HG03558 (cell line): Measurements from ENCODE around the gene SLC22A23.
"Not testable (repeated sequence)": the region's sequence is repeated elsewhere in the genome, so short reads cannot be mapped to it uniquely, and the experiment has no call there.

ENCODE experiments used
- ATAC-seq: cut with Tn5 transposase; IDR thresholded peaks from one replicate; pipeline ENCODE4 v1.9.1; 2021; ENCODE audit warnings: moderate number of reproducible peaks; ENCODE audit not compliant: unreplicated experiment; ENCODE audit errors: extremely low read depth

The SLC22A23 gene

DNA sequence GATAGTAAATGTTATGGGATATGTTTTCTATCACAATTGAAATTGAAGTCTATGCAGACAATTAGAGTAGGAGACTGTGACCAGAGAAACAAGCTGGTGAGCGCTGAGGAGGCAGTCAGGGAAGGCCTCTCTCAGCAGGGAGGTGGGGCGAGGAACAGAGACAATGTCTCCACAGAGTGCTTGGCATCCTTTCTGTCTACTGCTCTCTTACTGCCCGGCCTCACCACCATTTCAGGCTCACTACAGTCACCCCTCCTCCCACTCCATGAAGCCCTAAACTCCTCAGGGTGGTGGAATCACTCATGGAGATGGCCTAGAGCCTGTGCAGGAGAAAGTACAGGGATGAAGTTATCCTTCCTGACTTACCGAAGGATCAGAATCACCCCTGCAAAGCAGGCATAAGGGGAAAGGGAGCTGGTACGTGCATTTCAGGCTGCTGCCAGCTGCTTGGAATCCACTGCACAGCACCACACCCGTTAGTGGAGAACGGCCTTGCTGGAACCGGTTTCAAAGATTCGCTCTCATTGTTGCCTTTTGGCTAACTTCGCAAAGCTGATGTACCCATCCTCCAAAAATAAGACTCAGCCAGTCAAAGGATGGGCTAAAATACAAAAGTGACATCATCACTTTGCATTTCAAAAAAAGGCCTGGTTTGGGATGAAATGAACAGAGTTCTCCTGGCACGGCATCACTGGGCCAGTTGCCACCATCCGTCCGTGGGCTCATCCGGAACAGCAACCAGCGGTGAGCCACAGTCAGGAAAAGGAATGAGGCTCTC lies 67.3 kb downstream of the SLC22A23 start:
- no peak for ATAC-seq

GRCh38 chr6:3388786-3389185 lies 68.1 kb downstream of the SLC22A23 start:
- ATAC-seq: no peak

DNA sequence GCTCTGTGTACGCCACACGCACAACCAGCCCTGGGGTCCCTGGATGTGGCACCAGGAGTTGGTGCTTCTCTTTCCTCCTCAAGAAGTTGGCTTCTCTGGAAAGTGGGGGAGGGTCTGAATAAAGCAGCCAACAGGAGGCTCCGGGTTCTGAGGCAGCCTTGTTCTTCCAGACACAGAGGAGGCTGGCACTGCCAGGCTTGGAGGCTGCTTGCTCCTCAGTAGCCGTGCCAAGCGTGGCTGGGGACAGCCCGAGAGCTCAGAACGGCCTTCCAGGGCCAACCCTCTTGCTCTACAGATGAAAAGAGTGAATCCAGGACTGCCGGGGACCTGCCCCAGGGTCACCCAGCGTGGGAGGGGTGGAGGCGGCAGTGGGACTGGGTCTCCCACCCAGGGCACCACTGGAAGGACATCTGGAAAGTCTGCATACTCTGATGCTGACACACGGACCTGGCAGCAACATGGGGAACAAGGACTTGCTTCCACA lies 70.4 kb downstream of the SLC22A23 start:
- no peak for ATAC-seq

DNA sequence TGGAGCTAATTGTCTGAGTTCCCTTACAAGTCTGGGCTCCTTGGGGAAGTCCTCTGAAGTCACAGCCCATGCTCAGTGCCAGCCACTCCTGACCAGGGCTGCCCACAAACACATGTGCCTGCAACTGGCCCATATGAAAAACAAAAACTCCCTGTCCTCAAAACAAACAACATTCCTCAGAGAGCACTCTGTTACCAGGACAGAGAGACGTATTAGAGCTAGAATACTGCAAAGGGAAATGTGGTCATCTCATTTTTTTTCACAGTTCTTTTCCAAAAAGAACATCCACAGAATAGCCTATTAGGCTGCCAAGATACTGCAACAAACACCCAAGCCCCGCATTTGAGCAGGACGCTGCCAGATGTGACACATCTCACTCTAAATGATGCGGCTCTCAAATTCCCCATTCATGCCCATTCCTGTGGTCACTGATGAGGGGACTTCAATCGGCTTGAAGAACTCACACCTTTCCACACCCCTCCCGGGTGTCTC lies 71.1 kb downstream of the SLC22A23 start:
- ATAC-seq: no peak

- ATAC-seq: not testable (repeated sequence)
Observed at GRCh38 chr6:3385181-3385580, 71.7 kb downstream of the SLC22A23 start.

DNA sequence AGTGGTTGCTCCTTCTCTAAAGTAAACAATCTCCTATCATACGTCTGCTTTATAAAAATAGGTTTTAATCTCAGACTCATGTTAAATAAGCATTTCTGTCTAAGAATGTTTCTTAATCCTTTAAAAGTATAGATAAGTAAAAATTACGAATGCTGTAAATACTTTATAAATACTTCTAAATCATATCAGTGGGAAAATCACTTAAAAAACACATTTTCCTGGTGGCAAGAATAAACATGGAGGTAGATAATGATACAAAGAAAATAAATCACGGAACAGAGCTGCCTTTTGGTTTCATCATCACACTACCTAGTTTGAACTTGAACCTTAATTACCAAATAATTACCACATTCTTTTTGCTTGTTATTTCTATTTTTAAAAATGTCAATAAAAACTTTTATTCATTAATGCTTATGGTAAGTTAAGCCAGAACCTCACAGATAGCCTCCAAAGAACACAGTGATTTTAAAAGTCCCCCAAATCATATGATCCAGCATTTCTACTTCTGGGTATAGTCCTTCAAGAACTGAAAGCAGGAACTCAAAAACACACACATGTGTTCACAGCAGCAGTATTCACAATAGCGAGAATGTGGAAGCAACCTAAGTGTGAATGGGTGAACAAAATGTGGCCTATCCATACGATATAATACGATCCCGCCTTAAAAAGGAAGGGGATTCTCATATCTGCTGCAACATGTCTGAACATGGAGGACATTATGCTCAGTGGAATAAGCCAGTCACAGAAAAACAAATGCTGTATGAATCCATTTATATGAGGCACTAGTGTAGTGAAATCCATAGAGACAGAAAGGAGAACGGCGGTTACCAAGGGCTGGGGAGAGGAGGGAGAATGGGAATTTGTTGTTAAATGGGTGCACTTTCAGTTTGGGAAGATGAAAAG lies 72.4 kb downstream of the SLC22A23 start:
- ATAC-seq: no peak

- ATAC-seq: no peak
Observed at GRCh38 chr6:3383525-3383924, 73.3 kb downstream of the SLC22A23 start.

DNA sequence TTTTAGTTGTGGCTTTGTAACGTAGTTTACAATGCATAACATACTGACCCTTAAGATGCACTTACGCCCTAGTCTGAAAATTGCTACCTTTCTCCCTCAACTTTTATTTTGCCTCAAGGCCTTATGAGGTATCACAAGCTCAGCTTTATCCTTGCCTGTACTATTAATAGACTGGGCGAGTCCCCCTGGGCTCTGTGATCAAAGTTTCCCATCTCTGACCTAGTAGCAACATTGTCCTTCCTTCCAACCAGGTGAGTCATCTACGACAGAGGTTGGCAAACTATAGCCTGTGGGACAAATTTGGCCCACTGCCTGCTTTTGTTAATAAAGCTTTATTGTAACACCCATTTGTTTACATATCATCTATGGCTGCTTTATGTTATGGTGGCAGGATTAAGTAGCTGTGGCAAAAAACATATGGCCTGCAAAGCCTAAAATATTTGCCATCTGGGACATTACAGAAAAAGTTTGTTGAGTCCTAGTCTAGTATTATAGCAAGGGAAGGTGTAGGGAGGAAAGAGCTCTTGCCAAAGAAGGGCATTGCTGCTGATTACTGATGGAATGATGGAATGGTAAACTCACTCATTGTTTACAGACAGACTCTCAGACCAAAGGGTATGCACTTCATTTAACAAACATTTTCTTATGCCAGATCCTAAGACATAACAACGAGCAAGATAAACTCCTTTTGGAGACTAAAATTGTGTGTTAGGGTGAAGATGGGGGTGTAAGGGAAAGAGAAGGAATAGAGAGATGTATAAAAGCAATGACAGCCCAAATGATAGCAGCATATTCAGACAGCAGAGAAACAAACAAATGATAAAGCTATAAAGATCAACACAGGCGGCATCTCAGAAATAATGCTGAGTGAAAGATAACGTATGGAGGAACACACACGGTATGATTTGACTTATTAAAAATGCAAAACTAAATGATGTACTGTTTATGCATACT lies 74.2 kb downstream of the SLC22A23 start:
- no peak for ATAC-seq

DNA sequence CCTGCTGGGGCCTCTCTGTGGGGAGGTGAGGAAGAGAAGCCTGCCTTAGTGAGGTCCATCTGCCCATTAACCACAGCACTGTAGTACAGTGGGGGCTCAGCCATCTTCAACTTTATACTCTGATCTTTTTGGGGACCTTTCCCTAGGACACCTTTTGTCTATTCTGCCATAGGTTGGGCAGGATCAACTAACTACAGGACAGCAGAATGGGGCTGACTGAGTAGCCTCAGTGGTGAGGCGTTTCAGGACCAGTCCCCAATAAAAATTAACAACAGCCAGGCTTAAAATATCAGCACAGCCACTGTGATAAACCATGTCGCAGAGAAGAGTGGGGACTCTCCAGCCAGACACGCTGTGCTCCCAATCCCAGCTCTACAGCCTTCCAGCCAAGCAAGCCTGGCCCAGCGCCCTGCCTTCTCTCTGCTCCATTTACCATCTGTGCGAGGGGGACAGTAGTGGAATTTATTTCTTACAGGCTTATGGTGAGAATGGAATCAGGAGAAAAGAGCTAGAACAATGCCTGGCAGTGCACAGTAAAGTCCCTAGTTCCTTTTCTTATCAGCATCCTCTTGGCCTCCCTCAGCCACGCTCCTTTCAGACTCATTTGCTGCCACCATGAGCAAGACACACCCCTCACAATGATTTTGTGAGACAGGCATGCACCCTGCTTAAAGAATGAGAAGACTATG lies 75.5 kb downstream of the SLC22A23 start:
- no peak for ATAC-seq

DNA sequence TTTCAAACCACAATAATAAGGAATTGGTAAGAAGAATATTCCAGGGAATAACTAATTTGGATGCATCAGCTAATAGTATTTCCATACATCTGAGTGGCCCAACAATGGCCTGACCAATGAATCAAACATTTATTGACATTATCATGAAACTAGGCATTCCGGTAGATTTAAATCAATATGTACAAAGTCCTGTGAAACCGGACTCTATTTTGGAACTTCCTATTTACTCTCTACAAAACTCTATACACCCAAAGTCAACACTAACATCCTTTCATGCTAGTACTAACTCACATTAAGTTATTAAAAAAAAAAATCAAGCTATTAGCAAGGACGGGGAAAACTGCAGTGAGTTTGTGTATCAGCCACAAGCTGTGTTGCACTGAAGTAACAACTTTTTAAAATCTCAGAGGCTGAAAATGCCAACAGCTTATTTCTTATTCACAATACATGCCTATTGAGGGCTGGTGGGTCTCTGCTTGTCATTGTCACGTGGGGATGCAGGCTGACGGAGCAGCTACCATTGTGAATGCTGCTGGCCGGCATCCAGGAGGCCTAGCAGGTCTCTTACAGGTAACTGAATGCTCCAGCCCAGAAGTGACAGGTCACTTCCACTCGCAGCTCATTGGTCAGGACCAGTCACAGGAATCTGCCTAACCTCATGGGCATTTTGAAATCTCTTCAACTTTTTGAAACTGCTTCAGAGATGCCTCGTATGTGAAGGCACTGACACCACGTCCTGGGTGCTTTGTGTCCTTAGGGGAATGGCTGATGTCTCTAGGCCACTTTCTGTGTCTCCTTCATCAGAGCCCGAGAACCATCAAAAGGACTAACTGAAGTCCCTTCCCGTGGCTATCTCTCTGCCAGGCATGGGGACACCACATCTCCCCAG lies 76.3 kb downstream of the SLC22A23 start:
- ATAC-seq: no peak

DNA sequence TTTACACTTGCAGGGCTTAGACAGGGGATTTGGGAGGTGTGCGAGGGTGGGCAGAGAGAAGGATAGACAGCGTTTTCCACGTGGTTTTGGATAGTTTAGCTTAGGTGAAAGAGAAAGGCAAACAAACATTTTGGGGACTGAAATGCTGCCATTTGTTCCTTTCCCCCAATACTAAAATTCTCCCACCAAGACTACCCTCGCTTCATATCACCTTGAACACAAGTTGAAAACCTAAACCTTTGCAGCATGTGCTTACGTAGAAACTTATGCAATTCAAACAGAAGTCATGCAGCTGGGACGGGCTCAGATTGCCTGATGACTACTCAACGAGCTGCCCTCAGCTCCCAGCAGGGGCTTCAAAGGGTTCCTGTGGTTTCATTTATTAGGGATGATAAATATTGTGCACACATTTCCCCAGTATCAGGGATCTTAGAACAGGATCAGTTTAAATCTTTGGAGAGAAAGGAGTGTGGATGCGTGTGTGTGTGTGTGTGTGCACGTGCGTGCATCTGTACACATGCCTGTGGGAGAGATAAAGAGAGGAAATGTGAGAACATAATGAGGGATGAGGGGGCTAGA lies 77.3 kb downstream of the SLC22A23 start:
- ATAC-seq: no peak

DNA sequence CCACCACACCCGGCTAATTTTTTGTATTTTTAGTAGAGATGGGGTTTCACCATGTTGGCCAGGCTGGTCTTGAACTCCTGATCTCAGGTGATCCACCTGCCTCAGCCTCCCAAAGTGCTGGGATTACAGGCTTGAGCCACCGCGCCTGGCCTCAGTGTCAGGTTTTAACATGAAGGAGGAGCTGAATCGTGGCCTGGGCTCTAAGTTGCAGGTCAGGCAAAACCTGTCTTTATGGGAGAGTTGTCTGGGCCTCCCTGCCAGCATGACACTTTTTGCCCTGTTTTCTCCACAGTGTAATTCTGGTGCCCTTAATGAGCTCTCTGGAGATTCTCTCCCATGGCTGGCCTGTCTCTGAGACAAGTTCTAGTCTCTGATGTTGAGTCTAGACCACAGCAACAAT lies 78.0 kb downstream of the SLC22A23 start:
- ATAC-seq: not testable (repeated sequence)

GRCh38 chr6:3378398-3378782 lies 78.5 kb downstream of the SLC22A23 start:
- ATAC-seq: not testable (repeated sequence)

GRCh38 chr6:3377536-3378397 lies 79.1 kb downstream of the SLC22A23 start:
- no peak for ATAC-seq

DNA sequence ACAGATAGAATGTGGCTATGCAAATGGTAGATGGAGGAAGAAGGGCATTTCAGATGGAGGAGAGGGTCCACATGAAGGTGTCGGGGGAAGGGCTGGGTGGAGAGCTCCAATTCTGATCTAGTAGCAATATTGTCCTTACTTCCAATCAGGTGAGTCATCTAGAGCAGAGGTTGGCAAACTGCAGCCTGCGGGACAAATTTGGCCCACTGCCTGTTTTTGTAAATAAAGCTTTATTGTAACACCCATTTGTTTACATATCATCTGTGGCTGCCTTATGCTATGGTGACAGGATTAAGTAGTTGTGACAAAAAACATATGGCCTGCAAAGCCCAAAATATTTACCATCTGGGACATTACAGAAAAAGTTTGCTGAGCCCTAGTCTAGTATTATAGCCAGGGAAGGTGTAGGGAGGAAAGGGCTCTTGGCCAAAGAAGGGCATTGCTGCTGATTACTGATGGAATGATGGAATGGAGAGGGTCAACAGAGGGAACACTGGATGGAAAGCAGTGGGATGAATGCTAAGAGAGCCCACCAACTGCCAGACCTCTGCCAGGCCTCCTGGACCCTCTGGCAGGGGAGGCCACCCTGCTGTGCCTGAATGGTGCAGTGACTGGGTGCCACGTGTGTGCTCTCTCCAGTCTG lies 79.8 kb downstream of the SLC22A23 start:
- ATAC-seq: no peak

- no peak for ATAC-seq
Observed at GRCh38 chr6:3376064-3376463, 80.8 kb downstream of the SLC22A23 start.
